GM21381 (cell line): ENCODE results near the gene PADI4.
"Not testable (repeated sequence)": the region's sequence is repeated elsewhere in the genome, so short reads cannot be mapped to it uniquely, and the experiment has no call there.

Source experiments
- ATAC-seq: cut with Tn5 transposase; IDR thresholded peaks from one replicate; pipeline ENCODE4 v1.9.1; 2021; ENCODE audit warnings: mild to moderate bottlenecking, moderate library complexity; ENCODE audit not compliant: unreplicated experiment

The PADI4 gene

GRCh38 chr1:17375651-17376050 lies 67.7 kb downstream of the PADI4 start:
- no peak for ATAC-seq

GRCh38 chr1:17377325-17377953 lies 69.4 kb downstream of the PADI4 start:
- no peak for ATAC-seq

DNA sequence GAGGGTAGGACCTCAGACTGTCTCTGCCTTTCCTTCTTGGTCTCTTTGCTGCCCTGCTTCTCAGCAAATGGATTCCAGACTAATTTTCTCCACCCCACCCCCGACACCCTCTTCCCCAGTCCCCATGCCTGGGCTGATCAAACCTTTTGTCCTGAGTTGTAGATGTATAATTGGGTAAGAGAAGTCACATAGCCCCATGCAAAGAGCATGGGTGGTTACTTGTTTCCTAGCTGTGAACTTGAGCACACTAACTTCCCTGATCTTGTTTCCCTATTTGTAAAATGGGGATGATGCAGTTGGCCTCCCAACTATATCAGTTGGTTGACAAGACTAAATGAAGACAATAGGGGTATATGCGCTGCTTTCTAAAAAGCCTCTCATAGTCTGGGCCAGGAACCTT lies 73.2 kb downstream of the PADI4 start:
- no peak for ATAC-seq

DNA sequence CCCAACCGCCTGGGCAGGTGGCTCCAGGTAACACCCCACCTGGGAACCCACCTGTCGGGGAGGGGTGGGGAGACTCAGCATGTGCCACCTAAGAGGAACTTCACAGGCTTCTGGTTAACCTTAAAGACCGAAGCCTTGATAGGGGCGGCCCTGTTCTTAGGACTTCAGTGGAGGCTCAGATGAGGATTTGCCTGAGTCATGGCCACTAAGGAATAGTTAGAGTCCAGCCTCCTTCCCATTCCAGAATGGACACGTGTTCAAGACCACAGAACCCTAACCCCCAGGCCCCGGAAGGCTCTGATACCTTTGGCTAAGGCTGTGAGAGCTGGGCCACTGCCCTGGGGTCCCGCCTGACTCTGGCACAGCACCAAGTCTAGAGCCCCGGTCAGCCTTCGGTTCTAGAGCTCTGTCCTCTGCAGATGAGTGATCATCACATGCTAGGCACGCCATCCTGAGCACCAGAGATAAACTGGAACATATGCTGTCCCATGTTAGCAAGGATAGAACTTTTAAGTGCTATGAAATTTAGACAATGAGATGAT lies 84.3 kb downstream of the PADI4 start:
- no peak for ATAC-seq

GRCh38 chr1:17393230-17393629 lies 85.2 kb downstream of the PADI4 start:
- ATAC-seq = no peak

- no peak for ATAC-seq
Measured at GRCh38 chr1:17397910-17398695, 90.1 kb downstream of the PADI4 start.

- ATAC-seq = no peak
Measured at GRCh38 chr1:17400725-17401341, 92.8 kb downstream of the PADI4 start.

DNA sequence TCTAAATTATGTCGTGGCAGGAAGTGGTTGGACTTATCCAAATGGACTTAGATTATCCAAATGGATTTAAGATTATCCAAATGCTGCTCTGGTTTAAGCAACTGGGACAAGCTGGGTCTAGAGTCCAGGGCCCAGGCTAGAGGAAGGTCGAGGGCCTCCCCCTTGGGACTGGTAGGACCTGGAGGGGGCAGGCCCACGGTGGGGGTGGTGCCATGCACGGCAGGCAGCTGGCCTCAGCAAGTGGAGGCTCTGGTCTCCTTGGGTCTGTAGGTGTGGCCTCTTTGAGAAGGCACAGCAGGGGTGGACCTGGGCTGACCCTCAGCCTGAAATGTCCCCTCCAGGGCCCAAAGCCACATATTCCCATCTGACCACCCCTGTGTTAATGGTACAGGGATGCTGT lies 93.8 kb downstream of the PADI4 start:
- no peak for ATAC-seq

GRCh38 chr1:17403081-17403480 lies 95.1 kb downstream of the PADI4 start:
- no peak for ATAC-seq

DNA sequence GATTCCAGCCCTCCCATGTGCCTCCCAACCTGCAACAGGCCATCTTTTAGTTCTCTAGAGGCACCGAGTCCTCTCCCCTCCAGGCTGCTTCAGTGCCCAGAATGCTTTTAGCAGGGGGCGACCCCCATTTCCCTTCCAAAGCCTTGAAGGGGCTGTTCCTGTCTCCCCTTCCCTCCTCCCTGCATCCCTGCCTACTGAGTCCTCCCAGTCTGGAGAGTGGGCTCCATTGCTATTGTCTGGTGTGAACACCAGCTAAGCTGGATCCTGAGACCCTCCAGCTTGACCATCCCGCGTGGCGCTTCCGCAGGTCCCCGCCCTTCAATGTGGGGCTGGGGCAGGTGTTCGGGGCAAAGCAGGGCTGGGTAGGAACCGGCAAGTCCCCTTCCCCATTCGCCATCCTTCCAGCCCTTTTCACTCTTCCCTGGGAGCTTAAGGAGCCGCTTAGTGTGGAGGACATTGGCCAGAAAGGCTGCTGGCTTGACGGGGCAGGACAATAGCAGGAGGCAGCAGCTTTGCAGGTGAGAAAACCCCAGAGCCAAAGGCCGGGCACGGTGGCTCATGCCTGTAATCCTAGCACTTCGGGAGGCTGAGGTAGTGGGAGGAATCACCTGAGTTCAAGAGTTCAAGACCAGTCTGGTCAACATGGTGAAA lies 96.2 kb downstream of the PADI4 start:
- no peak for ATAC-seq

GRCh38 chr1:17404820-17405219 lies 96.8 kb downstream of the PADI4 start:
- ATAC-seq = no peak

DNA sequence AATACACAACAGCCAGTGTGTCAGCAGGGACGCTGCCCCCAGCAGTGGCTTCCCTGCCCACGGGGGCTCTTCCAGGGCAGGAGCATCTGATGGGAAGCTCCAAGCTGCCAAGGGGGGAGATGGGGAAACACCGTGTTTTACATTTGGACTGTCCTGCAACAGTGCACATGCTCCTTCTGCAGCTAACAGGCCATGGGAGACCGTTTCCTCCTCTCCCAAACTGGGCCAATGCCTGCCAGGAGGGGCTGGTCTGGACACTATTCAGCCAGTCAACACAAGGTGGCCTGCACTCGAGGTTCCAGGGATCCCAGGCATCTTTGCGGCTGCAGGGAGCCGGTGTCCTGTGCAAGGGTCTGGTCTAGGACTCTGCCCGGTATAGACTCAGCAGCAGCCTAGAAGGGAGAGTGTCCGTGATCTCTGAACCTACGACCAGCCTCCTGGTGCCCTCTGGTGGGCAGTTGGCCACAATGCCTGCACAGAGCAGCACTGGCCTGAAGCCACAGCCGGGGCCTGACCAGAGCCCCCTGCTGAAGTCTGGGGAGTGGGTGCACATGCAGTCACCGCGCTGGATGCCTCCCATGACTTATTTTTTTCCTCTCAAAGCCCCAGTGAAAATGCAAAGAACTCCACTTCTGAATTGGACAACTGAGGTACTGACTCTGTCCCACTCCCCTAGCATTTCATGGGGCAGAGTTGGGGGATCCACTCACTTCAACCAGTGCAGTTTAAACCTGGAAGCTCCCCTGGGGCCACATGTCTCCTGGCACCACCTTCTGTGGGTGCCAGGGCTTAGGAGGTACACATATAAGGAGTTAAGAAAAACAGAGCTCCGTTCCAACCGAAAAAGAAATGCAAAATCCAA lies 98.1 kb downstream of the PADI4 start:
- ATAC-seq = peak; percentile 65

DNA sequence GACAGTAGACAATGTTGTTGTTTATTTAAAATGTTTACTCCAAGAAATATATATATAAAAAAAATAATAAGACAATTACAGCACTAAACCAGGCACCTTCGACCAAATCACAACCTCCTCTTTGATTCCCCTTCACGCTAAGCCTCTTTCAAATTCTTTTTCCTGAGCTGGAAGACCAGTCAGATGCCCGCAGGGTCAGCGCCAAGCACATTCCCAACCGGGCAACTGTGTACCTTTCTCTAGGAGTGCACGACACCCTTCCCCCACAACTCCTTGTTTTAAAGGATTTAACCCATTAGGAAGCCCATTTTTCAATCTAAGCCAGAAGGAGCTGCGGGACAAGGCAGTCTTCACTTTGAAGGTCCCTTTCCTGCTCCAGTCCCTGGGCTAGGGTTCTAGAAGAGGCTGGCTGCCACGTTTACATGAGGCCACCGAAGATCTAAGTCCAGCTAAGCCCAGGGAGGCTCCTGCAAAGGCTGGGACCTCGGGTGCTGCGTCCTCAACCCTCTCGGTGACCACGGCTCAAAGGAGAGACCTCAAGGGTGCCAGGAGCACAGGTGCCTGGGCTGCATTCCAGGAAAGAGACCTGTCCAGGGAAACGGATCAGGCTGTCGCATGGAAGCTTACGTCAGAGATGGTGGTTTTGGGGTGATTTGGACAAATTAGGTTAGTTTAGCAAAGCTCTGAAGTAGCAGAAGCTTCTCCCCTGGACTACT lies 98.9 kb downstream of the PADI4 start:
- ATAC-seq = not testable (repeated sequence)

GRCh38 chr1:17407786-17408514 lies 100.0 kb downstream of the PADI4 start:
- not testable (repeated sequence) for ATAC-seq

- no peak for ATAC-seq
Measured at GRCh38 chr1:17409391-17409811, 101.4 kb downstream of the PADI4 start.

DNA sequence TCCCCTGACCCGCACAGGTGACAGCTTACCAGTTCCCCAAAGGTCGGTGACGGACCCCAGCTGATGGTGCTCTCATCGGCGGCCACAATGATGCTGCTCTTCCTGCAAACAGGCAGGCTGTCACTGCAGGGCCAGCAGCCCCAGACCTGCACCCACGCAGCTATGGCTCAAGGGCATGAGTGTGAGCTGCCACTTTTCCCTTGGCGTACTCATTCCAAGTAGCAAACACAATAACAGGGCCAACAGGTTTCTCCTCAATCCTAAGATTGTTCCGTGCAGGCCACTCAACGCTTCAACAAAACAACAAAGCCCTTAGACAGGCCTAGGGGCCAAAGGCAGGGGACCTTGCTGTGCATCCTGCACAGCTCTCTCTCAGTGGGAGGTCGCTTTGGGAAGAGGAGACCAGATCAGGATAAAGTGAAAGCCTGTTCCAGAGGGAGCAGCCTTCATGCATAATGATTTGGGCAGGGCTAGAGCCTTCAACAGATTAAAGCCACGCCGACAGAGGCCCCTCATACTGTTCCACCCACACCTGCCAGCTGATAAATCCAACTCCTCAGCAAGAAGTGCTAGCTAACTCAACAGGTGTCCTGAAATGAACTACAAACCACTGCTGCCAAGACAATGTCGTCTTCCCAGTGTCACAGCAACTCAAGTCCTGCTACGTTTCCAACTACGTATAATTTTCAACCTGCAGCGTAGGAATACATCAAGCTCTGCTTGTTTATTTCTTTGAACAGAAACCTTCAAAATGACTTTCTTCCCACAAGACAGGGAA lies 104.3 kb downstream of the PADI4 start:
- ATAC-seq = no peak
